A549 treated with AZD9567 at 1 μM for 4 hours (cell line): ENCODE measurements around the gene OR2T6. TPM values are rescaled to one million over a fixed set of nuclear protein-coding genes. Genes with fewer than 3 reads are reported as not detected.

ENCODE experiments used
- total RNA-seq: library from RNA; stranded (reverse); fragments of 200-300 nt; extraction: Qiagen RNA extraction; gene quantifications from 5 replicates; pipeline ENCODE4 v1.2.3, GENCODE V29; 2022; ENCODE audit not compliant: insufficient read depth

The OR2T6 gene, protein sequence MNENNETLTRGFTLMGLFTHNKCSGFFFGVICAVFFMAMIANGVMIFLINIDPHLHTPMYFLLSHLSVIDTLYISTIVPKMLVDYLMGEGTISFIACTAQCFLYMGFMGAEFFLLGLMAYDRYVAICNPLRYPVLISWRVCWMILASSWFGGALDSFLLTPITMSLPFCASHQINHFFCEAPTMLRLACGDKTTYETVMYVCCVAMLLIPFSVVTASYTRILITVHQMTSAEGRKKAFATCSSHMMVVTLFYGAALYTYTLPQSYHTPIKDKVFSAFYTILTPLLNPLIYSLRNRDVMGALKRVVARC
- not detected in 5 replicates for total RNA-seq

DNA sequence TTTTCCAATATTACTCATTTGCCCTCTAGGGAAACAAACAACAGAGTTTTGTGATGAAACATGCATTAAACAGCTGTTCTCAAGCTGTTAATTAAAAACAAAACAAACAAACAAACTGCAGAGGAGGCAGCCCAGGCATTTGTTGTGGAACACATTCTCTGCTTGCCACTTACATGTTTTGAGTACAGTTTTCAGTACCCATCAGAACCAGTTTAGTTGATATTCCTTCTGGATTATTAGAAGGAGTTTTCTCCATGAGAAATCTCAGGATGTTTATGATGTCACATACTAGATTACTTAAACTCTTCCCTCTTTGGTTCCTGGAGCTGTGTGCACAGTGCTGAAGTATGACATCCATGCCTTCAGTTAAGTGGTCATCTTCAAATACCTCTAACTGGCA lies at the start of gene OR2T6:
OR2T6 (plus strand) TSS at position 301 of the 400 bp plus-strand sequence. CDS start 11,863 bp downstream, outside the sequence.

DNA sequence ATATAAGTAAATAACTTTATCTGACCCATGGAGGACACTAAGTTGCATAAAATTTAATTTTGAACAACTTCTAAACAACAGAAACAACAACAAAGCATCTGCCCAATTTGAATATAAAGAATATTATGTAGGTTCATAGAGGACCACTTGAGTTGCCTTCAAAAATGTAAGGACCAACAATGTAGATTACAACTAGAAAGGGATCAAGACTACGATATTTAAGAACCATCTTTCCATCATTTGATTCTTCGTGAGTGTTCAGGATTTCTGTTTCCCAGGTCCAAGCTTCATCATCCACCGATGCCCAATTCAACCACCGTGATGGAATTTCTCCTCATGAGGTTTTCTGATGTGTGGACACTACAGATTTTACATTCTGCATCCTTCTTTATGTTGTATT lies 27.1 kb upstream of the OR2T6 start, which contains the start of gene OR14C36:
OR14C36 (plus strand) TSS at position 301 of the 400 bp plus-strand sequence; CDS start at position 301, 0 bp downstream.

DNA sequence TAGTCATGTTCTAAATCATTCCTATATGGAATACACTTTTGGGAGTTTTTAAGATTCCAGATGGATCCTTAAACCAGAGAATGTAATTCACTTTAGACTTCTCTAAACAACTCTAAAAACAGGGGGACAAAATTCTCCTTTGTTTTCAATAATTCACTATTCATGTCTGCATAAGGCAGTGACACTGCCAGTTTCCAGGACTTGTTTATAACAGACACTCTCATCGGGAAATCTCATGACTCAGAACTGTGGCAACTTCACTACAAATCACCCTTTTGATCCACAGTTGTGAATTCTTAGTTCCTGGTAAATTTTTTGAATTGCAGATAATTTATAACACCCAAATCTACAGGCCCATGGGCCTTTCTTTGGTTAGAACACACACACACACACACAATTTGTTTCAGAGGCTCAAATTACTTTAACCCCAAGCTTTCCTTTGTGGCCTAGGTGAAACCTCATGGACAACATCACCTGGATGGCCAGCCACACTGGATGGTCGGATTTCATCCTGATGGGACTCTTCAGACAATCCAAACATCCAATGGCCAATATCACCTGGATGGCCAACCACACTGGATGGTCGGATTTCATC lies 14.3 kb upstream of the OR2T6 start, which contains the start of gene OR2T4:
OR2T4 (plus strand) TSS at position 545 of the 595 bp plus-strand sequence; CDS start at position 545, 0 bp downstream.

DNA sequence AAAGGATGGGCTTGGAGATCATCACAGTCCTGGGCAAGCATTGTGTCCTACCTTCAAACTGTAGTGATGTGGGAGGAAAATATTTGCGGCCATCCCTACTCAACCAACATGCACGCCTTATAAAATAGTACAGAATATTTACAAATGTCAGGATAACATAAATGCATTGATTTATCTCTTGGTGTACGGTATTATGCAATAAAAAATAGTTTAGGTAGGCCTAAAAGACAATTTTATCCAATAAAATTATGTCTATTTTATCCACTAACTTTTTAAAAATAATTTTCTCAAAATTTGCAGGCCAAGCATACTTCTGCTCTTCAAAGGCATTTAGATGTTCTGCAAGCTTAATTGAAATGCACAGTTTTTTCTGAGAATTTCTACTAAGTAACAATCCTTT lies 27.2 kb downstream of the OR2T6 start, which contains the start of gene OR2T1:
OR2T1 (plus strand) TSS at position 301 of the 400 bp plus-strand sequence. CDS start 3,100 bp downstream, outside the sequence.

Other genes with a start within 250 kb of the OR2T6 start
- gene OR2M5, start 230.6 kb upstream of the OR2T6 start, total RNA-seq = not detected in 5 replicates
- gene OR2M2, start 200.9 kb upstream of the OR2T6 start, total RNA-seq = not detected in 5 replicates
- not detected in 5 replicates for gene OR2M3, start 178.5 kb upstream of the OR2T6 start, total RNA-seq
- not detected in 5 replicates for gene OR2M4, start 144.3 kb upstream of the OR2T6 start, total RNA-seq
- gene OR2T33, start 97.8 kb upstream of the OR2T6 start, total RNA-seq = not detected in 5 replicates
- gene OR2T12, start 72.3 kb upstream of the OR2T6 start, total RNA-seq = not detected in 5 replicates
- gene OR2M7, start 51.2 kb upstream of the OR2T6 start, total RNA-seq = not detected in 5 replicates
- not detected in 5 replicates for gene OR14C36, start 27.0 kb upstream of the OR2T6 start, total RNA-seq
- not detected in 5 replicates for gene OR2T4, start 14.1 kb upstream of the OR2T6 start, total RNA-seq
- not detected in 5 replicates for gene OR2T1, start 27.3 kb downstream of the OR2T6 start, total RNA-seq
- not detected in 5 replicates for gene OR2T2, start 69.9 kb downstream of the OR2T6 start, total RNA-seq
- not detected in 5 replicates for gene OR2T3, start 97.6 kb downstream of the OR2T6 start, total RNA-seq
- not detected in 5 replicates for gene OR2T5, start 112.8 kb downstream of the OR2T6 start, total RNA-seq
- gene OR2G6, start 132.3 kb downstream of the OR2T6 start, total RNA-seq = not detected in 5 replicates
- not detected in 5 replicates for gene OR2T29, start 187.0 kb downstream of the OR2T6 start, total RNA-seq
- not detected in 5 replicates for gene OR2T34, start 199.0 kb downstream of the OR2T6 start, total RNA-seq
- gene OR2T10, start 222.0 kb downstream of the OR2T6 start, total RNA-seq = not detected in 5 replicates